Fibroblast of peridontal ligament (primary cell): Measurements from ENCODE around the gene RHOBTB1.
"Not testable (repeated sequence)": the region's sequence is repeated elsewhere in the genome, so short reads cannot be mapped to it uniquely, and the experiment has no call there.

Experiments
- DNase-seq: peaks from one replicate; pipeline ENCODE4 v3.0.0-alpha.2; 2010; ENCODE audit errors: extremely low read depth

Gene RHOBTB1

DNA sequence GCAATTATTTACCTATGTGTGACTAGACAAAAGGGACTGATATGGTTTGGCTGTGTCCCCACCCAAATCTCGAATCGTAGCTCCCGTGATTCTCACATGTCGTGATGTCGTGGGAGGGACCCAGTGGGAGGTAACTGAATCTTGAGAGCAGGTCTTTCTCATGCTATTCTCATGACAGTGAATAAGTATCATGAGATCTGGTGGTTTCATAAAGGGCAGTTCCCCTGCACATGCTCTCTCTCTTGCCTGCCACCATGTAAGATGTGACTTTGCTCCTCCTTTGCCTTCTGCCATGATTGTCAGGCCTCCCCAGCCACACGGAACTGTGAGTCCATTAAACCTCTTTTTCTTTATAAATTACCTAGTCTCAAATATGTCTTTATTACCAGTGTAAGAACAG, 37.2 kb downstream of the RHOBTB1 start:
- not testable (repeated sequence) for DNase-seq

DNA sequence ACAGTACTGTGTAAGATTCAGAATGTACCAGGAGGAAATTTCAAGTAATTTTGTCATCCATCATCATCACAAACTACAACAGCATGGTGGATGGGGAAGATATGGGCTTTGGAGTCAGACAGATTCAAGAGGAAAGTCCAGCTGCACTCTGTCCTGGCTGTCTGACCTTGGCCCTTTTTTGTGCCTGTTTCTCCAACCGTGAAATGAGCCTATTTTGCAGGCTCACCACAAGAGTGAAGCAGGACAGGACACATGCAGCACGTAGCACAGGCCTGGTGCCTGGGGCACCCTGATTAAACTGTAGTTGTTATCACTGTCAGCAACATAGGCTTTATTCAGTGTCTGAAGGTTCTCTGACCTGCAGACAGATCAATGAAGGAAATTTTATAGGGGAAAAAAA, 37.6 kb downstream of the RHOBTB1 start:
- DNase-seq: no peak

DNA sequence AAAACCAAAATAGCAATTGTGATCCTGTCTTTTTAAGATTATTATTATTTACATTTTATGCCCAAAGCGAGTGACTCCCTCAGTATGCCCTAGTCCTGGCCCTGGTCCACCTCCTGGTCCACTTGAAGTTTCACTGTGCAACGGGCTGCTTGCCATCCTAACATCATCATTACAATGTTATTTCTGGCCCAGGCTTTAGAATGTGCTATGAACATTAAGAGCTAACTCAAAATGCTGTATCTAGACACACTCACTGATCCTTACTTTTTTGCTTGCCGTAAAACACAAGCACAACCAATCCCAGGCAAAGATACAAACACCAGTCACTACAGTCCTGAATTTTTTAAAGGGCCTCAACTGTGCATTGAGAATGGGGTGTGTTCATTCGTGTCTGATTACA, 38.4 kb downstream of the RHOBTB1 start:
- DNase-seq: peak; percentile 92

DNA sequence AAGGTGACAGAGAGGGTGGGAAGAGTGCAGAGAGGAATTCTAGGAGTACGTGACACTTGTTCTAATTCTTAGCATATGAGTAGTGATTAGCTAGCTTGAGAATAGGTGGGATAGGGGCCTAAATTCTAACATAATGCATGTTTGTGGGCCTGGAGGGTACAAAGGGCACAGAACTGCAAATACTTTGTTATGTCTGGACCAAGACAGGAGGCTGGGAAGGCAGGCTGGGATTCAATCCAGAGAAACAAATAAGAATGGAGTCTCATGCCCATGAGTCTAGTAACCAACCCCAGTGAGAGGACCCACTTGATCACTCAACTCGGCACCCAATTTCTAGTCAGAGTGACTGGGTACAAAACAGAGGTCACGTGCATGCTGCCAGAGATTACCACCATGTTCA, 40.9 kb downstream of the RHOBTB1 start:
- DNase-seq: no peak

DNA sequence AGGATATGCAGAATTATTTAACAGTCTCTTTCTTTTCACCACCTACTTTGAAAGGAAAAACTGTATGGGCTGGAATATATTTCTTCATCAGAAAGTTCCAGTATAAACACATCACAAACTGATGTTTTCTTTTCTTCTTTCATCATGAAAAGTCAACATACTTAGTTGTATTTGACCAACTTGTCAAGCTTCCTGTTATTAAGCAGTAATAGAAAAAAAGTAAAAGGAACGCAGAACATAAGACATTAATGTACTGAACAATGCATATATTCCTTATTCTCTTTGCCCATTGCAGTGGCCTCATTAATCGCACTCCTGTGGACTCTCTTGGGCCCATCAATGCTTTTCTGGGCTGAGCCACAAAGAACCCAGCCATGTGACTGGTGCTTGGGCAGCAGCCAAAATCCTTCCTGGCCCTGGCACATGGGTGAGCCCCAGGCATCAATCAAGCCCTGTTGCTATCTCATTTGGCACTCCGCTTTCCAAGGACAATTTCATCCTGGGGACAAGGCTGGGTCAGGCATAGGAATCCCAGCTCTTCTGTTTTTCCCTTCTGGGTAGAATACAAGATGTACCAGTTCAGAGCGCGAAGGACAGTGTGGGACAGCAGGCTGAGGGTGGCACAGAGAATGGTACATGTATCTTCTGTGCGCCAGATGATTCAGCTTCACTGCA, 42.3 kb downstream of the RHOBTB1 start:
- DNase-seq: no peak

DNA sequence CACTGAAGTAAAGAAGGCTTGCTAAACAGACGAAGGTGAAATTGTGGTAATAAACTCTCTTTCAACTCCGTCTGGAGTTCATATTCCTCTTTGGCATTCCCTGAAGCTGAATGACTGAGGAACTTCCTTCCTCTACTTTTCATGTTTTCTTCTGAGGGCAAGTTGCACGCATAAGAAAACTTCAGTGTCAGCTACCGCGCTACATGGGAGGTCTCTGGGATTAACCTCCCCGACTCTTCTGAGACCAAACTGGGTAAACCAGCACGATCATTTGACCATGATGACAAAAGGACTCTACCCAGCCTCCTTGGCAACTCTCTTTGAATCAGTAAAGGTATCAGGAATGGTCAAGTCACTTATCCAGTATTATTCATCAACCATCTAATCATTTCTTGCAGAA, 44.7 kb downstream of the RHOBTB1 start:
- no peak for DNase-seq

DNA sequence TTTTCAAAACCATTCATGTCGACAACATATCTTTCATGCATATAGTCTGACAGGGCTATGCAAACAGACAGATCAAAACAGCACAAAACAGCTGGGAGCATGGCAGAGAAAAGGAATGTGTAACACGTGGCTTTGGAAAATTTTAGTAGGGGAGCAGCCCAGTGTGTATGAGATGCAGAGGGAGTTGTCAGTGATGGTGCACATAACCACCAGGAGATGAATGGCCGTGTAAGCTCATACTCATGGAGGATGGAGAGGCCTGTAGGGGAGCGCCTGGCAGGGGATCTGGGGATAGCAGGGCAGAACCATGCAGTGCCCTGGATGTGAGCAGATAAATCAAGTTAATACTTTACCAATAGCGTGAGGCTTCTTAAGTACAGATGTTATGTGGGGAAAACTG, 45.7 kb downstream of the RHOBTB1 start:
- DNase-seq: no peak

DNA sequence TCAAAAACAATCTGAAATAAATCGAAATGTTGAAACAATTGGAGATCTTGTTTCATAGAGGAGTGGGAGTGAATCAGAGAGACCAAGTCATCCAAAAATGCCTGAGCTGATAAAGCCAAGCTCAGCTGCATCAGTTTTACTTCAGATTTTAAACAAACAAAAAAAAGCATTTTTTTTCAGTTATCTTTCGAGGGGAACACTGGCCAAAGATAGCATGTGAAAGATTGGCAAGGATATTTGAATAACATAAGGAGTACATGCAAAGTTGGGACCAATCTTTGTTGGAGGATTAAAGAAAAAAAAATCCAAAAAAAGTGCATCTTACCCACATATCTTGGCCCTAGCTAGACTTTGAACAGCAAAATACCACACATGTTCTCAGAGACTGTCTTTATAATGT, 47.2 kb downstream of the RHOBTB1 start:
- peak; percentile 45 for DNase-seq

DNA sequence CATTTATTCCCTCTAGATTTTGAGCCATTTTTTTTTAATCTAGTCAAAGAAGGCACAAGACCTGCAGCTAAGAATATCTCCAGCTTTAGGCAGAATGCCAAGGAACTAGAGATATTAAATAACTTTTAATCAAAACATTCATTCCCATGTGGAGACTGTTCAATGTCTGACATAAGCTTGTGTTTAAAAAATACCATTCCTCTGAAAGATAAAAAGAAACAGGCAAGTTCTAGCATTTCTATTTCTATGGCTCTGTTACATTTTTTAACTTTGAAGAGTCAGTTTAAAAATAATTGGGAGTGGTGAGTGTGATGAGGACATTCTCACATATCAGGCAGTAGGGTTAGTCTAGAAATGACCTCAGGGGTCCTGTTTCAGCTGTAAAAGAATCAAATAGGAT, 48.0 kb downstream of the RHOBTB1 start:
- peak; percentile 84 for DNase-seq

DNA sequence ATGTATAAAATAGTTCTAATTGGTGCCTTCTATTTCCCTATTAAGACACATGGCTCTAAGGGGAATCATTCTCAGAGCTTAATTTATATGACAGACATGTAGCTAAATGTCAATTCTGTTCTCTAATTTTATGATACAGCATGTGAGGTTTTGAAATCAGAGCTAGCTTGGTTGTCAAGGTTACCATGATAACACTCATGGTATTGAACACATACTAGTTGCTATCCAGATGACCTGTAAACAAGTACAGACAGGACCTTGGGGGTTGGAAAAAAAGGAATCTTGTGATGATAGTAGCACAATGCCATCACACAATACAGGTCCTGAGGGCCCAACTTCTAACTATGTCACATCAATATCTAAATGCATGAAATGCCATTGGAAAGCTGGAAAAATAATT, 49.2 kb downstream of the RHOBTB1 start:
- DNase-seq: peak; percentile 34

DNA sequence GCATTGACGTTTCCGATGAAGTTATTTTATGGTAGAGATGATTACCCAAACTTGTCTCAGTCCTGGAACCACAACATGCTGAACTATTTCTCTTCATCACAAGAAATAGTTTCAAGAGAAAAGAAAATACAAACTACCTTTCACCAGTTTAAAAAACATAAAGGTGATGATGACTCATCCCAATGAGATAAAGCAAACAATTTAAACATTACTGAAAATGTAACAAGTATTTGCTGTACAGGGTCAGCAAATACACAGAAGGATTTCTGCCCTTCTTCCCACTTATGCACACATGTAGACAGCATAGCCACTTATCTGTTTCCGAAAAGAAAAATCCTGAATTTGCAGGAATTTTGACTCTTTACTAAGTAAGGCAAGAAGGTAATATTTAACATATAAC, 50.8 kb downstream of the RHOBTB1 start:
- DNase-seq: no peak

DNA sequence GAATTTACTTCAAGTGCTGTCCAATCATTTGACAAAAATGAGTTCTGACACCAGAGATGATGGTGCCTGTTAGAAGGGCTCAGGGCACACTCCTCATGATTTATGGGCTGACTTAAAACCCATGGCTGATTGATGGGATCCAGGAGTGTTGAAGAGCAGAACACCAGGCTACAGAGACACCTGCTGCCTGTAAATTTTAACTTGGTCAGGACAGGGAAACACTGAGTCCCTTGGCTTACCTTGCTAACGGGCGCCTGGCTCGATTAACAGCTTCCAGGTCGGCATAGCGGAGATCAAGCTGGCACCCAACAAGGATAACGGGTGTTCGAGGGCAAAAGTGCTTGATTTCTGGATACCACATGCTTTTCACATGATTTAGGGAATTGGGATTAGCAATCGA, 51.4 kb downstream of the RHOBTB1 start:
- DNase-seq: no peak

DNA sequence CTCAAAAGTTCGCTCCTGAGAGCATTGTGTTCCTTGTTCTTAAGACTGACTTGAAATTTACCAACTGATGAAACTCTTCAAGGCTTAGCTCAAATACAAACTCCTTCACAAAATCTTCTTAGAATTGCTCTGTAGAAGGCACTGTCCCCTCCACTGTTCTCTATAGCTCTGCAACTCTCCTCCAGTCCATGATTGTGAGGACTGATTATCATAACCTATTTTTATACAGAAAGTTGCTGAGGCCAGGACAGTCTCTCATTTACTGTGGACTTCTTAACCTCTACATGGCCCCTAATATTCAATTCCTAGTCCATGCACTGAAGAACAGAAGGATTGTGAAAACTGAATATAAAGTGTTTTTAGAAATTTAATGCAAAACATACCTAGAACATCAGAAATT, 53.2 kb downstream of the RHOBTB1 start:
- no peak for DNase-seq

DNA sequence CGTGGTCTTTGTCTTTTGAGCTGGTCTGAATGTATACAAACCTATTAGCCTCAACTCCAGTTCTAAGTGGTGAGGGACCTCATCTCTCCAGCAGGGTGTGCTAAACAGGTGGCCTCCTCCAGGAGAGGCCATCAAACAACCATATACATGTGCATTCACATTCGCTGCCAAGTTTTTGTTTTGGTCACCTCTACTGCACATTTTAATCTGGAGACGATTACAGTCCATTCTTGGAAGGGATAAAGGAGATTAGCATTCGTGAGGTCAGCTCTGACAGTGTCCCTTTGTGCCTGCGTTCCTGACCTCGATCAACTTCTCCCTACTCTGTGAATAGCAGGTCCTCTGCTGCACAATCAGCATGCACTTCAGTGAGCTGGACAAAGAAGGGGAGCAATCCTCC, 60.8 kb downstream of the RHOBTB1 start:
- DNase-seq: no peak

DNA sequence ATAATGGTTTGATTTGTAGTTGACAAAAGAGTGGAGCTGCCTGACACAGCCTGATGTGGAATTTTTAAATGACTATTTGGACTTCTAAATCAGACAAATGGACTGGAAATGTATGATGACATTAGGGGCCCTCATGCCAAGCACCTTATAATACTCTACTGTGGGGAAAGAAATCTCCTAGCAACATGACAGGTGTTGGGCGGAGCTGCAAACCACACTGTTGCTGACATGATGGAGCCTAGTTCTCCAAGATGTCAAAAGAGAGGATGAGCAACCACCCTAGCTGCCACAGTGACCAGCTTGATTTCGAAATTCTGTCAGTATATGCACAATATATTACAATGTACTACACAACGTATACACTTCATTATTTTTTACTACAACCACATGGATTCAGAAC, 65.8 kb downstream of the RHOBTB1 start:
- no peak for DNase-seq

DNA sequence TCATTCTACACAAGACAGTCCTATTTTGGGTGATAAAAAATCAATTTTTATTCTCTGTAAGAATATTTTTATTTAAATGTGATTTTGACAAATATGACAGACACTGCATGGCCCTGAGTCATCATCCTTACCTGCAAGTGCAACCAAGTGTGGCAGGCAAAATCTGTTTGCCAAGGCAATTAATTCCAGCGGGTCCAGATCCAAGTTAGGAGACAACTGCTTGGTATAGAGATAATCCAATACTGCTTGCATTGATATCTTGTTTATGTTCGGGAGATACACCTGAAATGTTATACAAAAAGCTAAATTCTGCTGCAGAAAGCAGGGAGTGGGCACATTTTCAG, 66.2 kb downstream of the RHOBTB1 start:
- no peak for DNase-seq

DNA sequence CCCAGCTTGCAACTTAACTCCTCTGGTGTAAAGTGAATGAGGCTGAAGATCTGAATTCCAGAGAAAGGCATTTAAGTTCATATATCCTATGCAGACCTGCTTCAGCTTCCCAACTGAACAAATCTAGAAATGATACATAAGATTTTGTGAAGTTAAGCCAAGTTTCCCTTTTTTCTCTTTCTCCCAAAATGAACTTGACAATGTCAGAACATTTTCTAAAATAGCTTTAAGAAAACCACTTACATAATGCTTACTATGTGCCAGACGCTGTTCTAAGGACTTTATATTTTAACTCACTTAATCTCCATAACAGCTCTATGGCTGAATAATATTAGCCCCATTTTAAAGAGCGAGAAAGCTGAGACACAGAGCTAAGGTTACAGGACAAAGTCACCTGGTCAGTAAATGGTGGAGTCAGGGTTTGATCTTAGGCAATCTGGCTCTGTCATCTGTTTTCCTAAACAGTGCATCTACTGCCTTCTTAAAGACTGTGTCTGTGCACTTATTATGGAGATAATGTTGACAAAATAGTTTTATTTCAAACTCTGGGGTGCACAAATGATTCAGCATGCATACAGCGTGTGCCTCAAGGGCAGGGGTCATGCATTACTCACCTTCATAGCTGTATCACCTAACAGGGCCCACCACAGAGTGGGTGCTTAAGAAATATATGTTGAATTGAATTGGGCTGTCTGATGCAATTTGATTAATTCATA, 66.8 kb downstream of the RHOBTB1 start:
- DNase-seq: no peak

DNA sequence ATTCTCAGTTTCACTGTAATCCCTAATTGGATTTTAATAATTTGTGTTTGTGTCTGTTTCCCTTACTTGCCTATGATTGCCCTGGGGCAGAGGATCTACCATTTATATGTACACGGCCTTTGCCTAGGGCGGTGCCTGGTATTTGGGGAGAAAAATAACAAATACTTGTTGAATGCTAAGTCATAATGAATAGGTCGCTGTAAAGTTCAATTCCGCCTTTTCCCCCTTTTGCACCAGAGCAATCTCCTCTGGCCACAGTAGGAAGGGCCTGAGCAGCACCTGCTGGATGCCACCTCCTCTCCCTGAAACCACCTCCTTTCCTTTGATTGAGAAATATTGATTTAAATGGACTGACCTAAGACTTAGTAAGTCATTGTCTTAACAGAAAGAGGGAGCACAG, 70.2 kb downstream of the RHOBTB1 start:
- DNase-seq: no peak

DNA sequence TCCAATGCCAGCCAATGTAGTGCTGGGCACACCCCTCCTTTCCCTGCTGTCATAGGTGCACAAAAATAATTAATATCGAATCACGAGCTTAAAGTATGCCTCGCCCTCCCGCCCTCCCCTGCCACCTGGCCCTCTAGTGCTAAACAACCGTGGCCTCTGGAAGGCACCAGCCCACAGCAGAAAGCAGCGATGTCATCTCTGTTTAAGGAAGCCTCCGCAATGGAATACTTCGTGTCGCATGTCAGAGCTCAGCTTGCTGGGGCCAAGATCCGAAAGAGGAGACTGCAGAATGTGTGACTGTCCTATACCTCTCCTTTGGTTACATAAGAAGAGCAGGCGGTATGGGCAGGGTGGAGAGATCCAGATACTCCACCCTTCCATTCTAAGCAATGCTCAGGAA, 71.5 kb downstream of the RHOBTB1 start:
- DNase-seq: no peak

DNA sequence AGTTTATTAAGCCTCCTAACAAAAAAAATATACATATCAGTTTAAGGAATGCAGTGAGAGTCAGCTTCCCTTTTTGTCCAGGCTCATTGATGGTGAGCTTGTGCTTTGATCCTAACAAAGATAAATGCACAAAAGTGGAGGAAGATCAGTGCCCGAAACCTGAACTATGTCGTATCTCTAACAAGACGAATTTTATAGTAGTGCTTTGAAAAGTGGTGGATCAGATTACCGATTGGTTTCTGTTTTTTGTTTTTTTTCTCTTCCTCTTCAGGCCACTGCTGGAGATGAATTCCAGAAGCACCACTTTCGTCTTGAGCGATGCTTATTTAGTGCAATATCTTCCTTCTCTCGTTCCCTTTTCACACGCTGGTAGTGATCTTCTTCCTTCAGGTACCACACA, 72.8 kb downstream of the RHOBTB1 start:
- no peak for DNase-seq

DNA sequence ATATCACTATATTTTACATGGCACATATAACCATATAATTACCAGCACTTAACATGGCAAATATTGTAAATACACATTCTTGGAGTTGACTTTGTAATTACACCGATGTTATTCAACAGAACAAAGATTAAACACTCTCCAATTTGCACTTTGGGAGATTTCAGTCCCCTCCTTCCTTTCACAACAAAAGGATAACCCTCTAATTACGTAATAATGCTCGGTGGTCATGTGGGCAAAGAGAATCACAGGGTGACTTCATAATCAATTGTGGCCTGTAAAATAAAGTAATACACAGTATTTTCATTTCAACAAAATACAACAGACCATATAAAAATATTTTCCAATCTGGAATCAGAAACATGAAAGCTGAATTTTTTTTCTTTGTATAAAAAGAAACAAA, 73.2 kb downstream of the RHOBTB1 start:
- no peak for DNase-seq

DNA sequence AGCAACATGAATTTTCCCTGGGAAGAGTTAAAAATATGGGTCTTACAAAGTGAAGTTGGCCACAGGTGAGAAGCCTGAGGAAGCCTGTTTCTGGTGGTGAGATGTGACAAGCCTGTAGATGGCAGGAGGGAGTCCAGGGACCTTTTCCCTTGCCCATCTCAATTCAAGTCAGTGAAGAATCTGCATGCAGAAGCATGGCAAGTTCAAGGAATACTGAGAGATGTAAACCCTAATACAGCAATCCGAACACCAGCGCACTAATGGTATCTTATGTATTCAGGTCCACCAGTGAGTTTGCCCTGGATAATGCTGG, 73.6 kb downstream of the RHOBTB1 start:
- no peak for DNase-seq

DNA sequence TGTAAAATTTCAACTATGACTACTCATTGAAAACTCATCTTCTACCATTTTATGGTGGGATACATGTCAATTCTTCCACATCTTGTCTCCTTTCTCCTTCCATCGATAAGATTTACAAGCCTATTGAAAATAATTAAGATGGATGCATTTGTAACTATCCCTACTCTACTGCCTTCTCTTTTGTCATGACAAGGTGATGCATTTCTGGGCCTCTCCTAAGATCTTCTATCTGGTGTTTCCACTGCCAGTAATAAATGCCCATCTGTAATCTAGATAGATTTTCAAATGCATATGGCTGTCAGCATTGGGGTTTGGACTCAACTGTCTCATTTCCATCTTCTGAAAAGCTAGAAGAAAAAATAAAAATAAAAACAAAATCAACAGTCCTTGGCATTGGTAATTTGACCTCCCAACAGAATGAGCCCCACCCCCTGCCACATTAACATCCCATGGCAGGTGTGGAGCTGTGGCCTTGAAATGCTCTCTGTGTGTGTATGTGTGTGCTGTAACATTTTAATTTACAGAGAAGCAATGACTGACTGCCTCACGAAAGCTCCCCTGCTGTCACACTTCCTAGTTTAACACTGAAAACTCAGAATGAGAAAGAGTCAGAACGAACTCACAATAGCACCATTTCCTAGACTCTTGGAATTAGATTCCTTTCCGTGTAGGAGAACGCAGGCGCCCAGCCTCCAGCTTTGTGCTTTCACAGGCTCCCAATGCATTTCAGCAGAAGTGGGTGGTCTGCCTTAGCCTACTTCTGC, 74.2 kb downstream of the RHOBTB1 start:
- no peak for DNase-seq
